Breast epithelium (tissue), 4 donors: ENCODE measurements around the gene ALDH5A1. TPM values are rescaled to one million over a fixed set of nuclear protein-coding genes. Genes with fewer than 3 reads are reported as not detected.

ENCODE experiments used
- DNase-seq, 2 donors: peaks; one replicate each; pipeline ENCODE4 v3.0.0-alpha.2; 2019; ENCODE audit warnings: low spot score in 2 of 2
- H3K27ac ChIP-seq, 2 donors: fragments of 200-600 bp; sonication (generic) in 1 of 2; one replicate each; pipeline ENCODE4 v1.5.1; 2016 to 2019; ENCODE audit warnings: mild to moderate bottlenecking in 1 of 2
- H3K27me3 ChIP-seq, 2 donors: fragments of 200-600 bp; sonication (generic) in 1 of 2; one replicate each; pipeline versions ENCODE4 v1.5.1 to v1.6.0; 2017 to 2019; ENCODE audit warnings: control low read depth in 1 of 2, mild to moderate bottlenecking in 1 of 2
- H3K36me3 ChIP-seq: fragments of 200-600 bp; one replicate; pipeline ENCODE4 v1.5.1; 2019
- H3K4me1 ChIP-seq, 2 donors: fragments of 200-600 bp; sonication (generic); one replicate each; pipeline ENCODE4 v1.5.1; 2016 to 2019; ENCODE audit warnings: control low read depth in 1 of 2
- H3K4me3 ChIP-seq, 3 donors: fragments of 200-600 bp; sonication (generic); 1 replicate in 2 of 3; 2 replicates in 1 of 3; pipeline ENCODE4 v1.5.1; 2016 to 2019; ENCODE audit warnings: mild to moderate bottlenecking in 3 of 3, moderate library complexity in 2 of 3
- H3K9me3 ChIP-seq, 2 donors: fragments of 200-600 bp; sonication (generic) in 1 of 2; one replicate each; pipeline ENCODE4 v1.5.1; 2016 to 2019; ENCODE audit warnings: control low read depth in 1 of 2
- POLR2A ChIP-seq: fragments of 450-650 bp; IDR thresholded peaks from one replicate; pipeline ENCODE4 v1.6.1; 2016; ENCODE audit warnings: antibody characterized with exemption, mild to moderate bottlenecking, moderate library complexity
- POLR2AphosphoS5 ChIP-seq, 3 donors: sonication (generic); formaldehyde crosslinking; IDR thresholded peaks; one replicate each; pipeline ENCODE4 v1.6.1; 2017; ENCODE audit warnings: antibody characterized with exemption in 3 of 3
- intact Hi-C: fragments of 100-400 bp; cut with DNase I; formaldehyde crosslinking; loops from one replicate; pipeline ENCODE4 v1.15.1; 2023; ENCODE audit warnings: low total_unique reads
- total RNA-seq, 3 donors: library from RNA; depleted of rRNA; stranded (reverse); fragments of >200 nt; gene quantifications; one replicate each; pipeline ENCODE4 v1.1.0, GENCODE V29; 2016
- TF ChIP-seq, protein P1 (sequence below), 3 donors: fragments of 450-650 bp; IDR thresholded peaks; one replicate each; pipeline ENCODE4 v1.5.1; 2016 to 2017; ENCODE audit warnings: antibody characterized with exemption in 3 of 3, mild to moderate bottlenecking in 3 of 3, moderate library complexity in 3 of 3

The ALDH5A1 gene
- total RNA-seq, 3 donors from 2014 or later = 3.9 to 6.4 (median 6.1) TPM

DNA sequence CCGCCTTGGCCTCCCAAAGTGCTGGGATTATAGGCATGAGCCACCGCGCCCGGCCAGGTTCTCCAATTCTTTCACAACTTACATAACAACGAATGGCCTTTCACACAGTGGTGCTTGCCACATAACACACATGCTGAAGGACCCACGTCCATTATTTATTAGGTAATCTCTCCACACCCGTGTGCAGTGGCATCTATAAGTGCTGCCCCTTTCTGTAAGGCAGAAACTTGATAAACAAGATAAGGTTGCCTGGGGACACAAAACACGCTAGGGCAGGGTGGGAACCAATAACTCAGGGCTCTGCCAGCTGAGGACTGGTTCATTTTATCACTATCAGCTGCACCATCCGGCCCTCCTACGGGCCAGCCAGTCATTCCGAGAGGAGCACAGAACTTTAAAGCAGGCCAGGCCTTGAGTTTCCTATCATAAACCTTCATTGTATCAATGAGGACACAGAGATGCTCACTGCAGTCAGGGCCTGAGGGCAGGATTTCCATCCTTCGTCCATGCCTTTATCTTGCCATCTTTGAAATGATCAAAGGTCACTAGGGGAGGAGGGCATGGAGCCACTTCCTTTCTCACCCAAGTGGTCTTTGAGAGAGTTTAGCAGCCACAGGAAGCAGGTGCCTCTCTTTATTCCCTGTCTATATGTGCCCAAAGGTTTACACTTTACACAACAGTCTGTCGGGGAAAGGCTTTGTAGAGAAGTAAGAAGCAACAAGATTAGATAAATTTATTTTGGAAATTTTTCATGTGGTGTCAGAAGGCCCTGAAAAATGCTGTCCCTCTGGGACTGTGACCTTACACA is 43.0 kb upstream of the ALDH5A1 start:
- H3K9me3 ChIP-seq = no peaks in the 10 kb centered on the region
- TF ChIP-seq POLR2AphosphoS5 (IDR thresholded peaks at IDR 0.05) (no peak), POLR2A (no peak)
- TF ChIP-seq, protein P1, sequence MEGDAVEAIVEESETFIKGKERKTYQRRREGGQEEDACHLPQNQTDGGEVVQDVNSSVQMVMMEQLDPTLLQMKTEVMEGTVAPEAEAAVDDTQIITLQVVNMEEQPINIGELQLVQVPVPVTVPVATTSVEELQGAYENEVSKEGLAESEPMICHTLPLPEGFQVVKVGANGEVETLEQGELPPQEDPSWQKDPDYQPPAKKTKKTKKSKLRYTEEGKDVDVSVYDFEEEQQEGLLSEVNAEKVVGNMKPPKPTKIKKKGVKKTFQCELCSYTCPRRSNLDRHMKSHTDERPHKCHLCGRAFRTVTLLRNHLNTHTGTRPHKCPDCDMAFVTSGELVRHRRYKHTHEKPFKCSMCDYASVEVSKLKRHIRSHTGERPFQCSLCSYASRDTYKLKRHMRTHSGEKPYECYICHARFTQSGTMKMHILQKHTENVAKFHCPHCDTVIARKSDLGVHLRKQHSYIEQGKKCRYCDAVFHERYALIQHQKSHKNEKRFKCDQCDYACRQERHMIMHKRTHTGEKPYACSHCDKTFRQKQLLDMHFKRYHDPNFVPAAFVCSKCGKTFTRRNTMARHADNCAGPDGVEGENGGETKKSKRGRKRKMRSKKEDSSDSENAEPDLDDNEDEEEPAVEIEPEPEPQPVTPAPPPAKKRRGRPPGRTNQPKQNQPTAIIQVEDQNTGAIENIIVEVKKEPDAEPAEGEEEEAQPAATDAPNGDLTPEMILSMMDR (IDR thresholded peaks at IDR 0.05) = no peak
- no peaks in the 10 kb centered on the region for H3K27me3 ChIP-seq
- H3K27ac ChIP-seq = no peak overlapping the region
- no peak for DNase-seq
- no peaks in the 10 kb centered on the region for H3K36me3 ChIP-seq
- intact Hi-C loops = no loop called here
- H3K4me1 ChIP-seq = no peaks in the 10 kb centered on the region
- H3K4me3 ChIP-seq = no peak overlapping the region

DNA sequence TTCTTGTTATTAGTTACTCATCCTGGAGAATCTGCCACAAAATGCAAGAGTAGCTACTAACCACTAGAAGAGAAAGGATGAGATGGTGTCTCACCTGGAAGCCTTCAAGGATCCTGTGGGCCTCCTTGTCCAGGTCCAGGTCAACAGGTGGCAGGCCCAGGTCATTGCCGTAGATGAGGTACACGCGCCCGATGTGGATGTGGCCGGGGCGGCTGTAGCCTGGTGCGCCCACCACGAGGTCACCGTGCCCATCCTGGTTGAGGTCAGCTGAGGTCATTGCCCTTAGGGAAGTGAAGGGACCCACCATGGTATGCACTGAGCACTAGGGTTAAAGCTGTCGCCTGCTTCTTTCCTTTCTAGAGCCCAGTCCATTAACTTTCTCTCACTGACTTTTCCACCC is 40.8 kb upstream of the ALDH5A1 start:
- no peak overlapping the region for H3K27ac ChIP-seq
- H3K27me3 ChIP-seq = no peaks in the 10 kb centered on the region
- no peaks in the 10 kb centered on the region for H3K4me1 ChIP-seq
- H3K9me3 ChIP-seq = no peaks in the 10 kb centered on the region
- no peaks in the 10 kb centered on the region for H3K36me3 ChIP-seq
- intact Hi-C loops = no loop called here
- TF ChIP-seq, protein P1 (IDR thresholded peaks at IDR 0.05) = no peak
- TF ChIP-seq POLR2A (no peak), POLR2AphosphoS5 (IDR thresholded peaks at IDR 0.05) (no peak)
- no peak for DNase-seq
- H3K4me3 ChIP-seq = no peak overlapping the region

DNA sequence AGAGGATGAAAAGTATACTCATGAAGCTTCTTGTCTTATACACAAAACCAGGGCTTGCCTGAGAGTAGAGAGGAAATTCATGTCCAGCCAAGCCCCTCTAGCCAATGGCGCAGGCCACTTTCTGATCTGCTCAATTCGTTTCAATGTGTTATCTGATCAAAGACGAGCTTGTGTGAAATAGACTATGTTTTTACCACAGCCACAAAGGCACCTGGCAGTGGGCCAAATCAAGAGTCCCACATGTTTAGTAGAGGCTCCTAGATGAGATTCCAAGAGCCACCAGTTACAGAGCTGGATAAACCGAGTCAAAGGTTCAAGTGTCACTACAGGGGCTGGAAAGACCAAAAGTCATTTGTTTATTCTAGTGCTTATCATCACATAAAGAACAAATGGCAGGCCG is 40.3 kb upstream of the ALDH5A1 start:
- intact Hi-C loops = no loop called here
- H3K9me3 ChIP-seq = no peaks in the 10 kb centered on the region
- no peak overlapping the region for H3K4me3 ChIP-seq
- TF ChIP-seq POLR2A = no peak
- no peak for TF ChIP-seq POLR2AphosphoS5 (IDR thresholded peaks at IDR 0.05)
- no peak overlapping the region for H3K27ac ChIP-seq
- H3K27me3 ChIP-seq = no peaks in the 10 kb centered on the region
- no peaks in the 10 kb centered on the region for H3K36me3 ChIP-seq
- H3K4me1 ChIP-seq = no peaks in the 10 kb centered on the region
- no peak for DNase-seq

DNA sequence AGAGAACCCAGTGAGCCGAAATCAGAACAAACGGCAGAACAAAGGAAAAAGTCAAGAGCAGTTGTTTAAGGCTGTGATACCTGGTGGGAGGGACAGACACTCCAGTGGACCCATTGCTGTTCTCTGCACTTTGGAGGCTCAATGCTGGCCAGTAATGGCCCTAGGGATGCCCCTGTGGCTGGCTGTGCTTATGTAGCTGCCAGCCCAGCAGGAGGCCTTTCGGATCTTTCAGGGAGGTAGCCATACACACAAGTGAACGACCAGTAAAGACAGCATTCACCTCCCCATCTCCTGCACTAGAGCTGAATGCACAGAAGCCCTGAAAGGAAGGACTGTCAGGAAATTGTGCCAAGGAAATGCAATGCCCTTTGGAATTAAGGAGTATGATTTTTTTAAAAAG is 39.7 kb upstream of the ALDH5A1 start:
- Histone ChIP-seq H3K27ac (no peak overlapping the region), H3K4me1 (no peaks in the 10 kb centered on the region), H3K4me3 (no peak overlapping the region), H3K27me3 (no peaks in the 10 kb centered on the region), H3K36me3 (no peaks in the 10 kb centered on the region), H3K9me3 (no peaks in the 10 kb centered on the region)
- TF ChIP-seq POLR2AphosphoS5 (IDR thresholded peaks at IDR 0.05) = no peak
- TF ChIP-seq POLR2A = no peak
- TF ChIP-seq, protein P1 (IDR thresholded peaks at IDR 0.05) = no peak
- DNase-seq = no peak
- intact Hi-C loops = no loop called here

DNA sequence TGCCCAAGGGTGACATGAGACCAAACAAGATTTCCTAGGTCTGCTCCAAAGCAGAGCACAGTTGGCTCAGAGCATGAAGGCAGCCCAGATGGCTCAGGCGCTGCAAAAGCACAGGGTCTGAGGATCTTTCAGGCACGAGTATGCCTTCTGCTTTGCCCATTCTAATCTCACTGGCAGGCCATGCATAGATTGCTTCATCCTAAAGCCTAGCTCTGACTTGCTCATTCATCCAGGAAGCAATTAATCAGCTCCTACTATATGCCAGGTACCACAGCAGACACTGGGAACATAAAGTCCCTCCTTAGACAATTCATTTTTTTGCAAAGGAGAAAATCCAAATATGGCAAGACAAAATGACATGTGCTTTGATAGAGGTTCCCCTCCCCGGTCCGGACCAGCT is 36.6 kb upstream of the ALDH5A1 start:
- H3K36me3 ChIP-seq = no peaks in the 10 kb centered on the region
- TF ChIP-seq POLR2A = no peak
- TF ChIP-seq POLR2AphosphoS5 (IDR thresholded peaks at IDR 0.05) = no peak
- TF ChIP-seq, protein P1 (IDR thresholded peaks at IDR 0.05) = no peak

More for the DNA sequence above, 36.6 kb upstream of the ALDH5A1 start:
- no peaks in the 10 kb centered on the region for H3K4me1 ChIP-seq
- no peak overlapping the region for H3K27ac ChIP-seq
- no peaks in the 10 kb centered on the region for H3K9me3 ChIP-seq
- intact Hi-C loops = no loop called here
- no peaks in the 10 kb centered on the region for H3K27me3 ChIP-seq
- H3K4me3 ChIP-seq = no peak overlapping the region
- DNase-seq = no peak
